Neural progenitor cell (in vitro differentiated cells): ENCODE results near the gene PHKA2.

Experiments used
- EZH2 ChIP-seq: fragments of 200-600 bp; sonication (generic); IDR thresholded peaks from 2 replicates; pipeline ENCODE4 v1.6.1; 2017; ENCODE audit warnings: antibody characterized with exemption, mild to moderate bottlenecking, moderate library complexity
- TF ChIP-seq, protein P1 (sequence below): fragments of 200-600 bp; sonication (generic); IDR thresholded peaks from 2 replicates; pipeline ENCODE4 v1.5.1; 2017; ENCODE audit warnings: antibody characterized with exemption, mild to moderate bottlenecking

- TF ChIP-seq, protein P1, sequence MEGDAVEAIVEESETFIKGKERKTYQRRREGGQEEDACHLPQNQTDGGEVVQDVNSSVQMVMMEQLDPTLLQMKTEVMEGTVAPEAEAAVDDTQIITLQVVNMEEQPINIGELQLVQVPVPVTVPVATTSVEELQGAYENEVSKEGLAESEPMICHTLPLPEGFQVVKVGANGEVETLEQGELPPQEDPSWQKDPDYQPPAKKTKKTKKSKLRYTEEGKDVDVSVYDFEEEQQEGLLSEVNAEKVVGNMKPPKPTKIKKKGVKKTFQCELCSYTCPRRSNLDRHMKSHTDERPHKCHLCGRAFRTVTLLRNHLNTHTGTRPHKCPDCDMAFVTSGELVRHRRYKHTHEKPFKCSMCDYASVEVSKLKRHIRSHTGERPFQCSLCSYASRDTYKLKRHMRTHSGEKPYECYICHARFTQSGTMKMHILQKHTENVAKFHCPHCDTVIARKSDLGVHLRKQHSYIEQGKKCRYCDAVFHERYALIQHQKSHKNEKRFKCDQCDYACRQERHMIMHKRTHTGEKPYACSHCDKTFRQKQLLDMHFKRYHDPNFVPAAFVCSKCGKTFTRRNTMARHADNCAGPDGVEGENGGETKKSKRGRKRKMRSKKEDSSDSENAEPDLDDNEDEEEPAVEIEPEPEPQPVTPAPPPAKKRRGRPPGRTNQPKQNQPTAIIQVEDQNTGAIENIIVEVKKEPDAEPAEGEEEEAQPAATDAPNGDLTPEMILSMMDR, result no peak
- no peak for TF ChIP-seq EZH2
Observed at GRCh38 chrX:18935893-18936292, 48.0 kb downstream of the PHKA2 start.
